Measurements from ENCODE around the gene SF3A2.

Gene SF3A2

DNA sequence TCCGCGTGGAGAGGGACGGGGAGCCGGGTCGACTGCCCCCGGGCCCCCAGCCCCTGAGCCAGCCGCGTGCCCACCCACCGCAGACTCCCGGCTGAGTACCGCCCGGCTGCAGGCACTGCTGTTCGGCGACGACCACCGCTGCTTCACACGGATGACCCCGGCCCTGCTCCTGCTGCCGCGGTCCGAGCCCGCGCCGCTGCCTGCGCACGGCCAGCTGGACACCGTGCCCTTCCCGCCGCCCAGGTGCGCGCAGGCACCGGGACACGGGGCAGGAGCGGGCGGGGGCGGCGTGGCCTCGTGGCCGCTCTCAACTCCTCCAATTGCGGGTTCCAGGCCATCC lies 14.1 kb downstream of the SF3A2 start:
- intact Hi-C loops (cut with DNase I): no loop called here
- no peak for DNase-seq

DNA sequence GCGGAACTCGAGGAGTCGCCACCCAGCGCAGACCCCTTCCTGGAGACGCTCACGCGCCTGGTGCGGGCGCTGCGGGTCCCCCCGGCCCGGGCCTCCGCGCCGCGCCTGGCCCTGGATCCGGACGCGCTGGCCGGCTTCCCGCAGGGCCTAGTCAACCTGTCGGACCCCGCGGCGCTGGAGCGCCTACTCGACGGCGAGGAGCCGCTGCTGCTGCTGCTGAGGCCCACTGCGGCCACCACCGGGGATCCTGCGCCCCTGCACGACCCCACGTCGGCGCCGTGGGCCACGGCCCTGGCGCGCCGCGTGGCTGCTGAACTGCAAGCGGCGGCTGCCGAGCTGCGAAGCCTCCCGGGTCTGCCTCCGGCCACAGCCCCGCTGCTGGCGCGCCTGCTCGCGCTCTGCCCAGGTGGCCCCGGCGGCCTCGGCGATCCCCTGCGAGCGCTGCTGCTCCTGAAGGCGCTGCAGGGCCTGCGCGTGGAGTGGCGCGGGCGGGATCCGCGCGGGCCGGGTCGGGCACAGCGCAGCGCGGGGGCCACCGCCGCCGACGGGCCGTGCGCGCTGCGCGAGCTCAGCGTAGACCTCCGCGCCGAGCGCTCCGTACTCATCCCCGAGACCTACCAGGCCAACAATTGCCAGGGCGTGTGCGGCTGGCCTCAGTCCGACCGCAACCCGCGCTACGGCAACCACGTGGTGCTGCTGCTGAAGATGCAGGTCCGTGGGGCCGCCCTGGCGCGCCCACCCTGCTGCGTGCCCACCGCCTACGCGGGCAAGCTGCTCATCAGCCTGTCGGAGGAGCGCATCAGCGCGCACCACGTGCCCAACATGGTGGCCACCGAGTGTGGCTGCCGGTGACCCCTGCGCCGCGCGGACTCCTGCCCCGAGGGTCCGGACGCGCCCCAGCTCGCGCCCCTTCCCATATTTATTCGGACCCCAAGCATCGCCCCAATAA lies 14.8 kb downstream of the SF3A2 start:
- intact Hi-C loops (cut with DNase I): no loop called here
- no peak for DNase-seq

DNA sequence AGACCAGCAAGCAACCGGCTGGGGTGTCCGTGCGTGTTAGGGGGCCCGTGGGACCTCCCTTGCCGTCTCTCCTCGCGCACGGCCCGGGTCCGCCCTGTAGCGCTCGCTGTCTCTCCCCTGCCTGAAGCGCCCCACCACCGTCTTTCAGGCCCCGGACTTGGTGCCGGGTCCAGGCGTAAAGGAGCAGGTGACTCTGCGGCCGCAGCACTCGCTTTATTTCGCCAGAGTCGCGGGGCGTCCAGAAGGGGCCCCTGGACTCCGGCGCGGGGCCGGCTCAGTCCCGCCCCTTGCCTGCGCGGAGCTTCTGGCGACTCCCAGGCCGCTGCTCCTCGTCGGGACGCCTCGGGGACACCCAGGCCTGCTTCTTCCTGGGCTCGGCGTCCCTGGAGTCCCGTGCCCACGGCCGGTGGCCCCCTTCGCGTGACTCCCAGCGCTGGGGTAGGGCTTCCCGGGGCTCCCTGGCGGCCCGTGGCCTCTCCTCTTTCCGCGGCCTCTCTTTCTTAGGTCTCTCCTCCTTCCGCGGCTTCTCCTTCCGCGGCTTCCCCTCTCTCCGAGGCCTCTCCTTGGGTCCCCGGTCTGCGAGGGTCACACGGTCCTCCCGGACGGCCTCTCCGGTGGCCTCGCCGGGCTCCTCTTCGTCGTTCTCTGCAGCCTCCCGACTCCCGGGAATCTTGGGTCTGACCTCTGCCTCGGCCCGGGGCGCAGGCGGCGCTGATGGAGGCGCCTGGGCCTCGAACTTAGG lies 15.6 kb downstream of the SF3A2 start:
- DNase-seq: no peak
- intact Hi-C loops (cut with DNase I): no loop called here

DNA sequence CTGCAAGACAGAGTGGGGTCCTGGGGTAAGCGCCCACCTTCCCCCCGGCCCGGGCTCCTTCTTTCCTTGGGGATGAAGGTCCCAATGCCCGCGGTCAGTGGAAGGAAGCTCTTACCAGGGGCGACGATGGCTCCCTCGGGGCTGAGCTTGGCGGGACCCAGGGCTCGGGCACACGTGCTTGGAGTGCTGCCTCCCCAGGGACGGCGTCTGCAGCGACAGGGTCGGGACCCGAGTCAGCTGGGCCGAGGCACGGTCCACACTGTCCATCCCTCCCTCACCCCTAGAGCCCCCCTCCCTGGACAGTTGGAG lies 16.1 kb downstream of the SF3A2 start:
- intact Hi-C loops (cut with DNase I): no loop called here
- DNase-seq: no peak

DNA sequence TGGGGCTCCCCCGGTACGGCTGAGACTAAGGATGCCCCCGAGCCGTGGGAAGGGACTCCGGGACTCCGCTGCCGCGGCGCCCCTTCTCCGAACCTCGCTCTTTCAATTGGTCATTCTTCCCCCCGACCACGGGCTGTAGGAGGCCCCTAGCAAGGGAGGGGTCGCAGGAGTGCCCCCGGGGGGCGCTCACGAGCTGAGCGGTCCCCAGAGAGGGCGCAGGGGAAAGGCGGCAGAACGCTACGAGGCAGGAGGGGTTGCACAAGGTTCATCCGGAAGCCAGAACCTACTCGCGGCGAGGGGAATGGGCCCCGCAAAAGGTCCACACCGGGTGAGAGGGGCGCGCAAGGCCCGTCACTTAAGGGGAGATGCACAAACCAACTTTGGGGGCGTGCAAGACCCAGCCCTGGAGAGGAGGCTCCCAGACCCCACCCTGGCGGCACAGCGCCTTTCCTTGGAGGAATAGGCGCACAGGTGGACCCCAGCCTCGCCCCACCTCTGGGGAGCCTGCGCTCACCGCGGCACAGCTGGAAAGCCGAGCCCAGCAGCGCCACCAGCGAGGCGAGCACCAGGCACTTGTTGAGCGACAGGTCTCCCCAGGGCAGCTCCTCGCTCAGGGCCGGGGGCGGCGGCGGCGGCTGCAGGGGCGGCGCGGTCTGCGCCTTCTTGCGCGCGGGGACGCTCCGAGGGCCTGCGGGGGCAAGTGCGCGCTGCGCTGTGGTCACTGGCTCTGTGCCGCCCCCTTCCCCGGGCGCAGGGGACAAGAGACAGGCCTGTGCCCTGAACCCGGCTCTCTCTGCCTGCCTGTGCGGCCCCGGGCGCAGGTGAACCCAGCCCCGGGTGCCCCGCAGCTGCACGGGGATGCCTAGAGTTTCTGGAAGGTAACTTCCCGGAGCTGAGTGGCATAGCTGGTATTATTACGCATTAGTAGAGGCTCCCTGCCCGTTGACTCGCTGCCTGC lies 16.8 kb downstream of the SF3A2 start:
- intact Hi-C loops (cut with DNase I): no loop called here
- DNase-seq: no peak

DNA sequence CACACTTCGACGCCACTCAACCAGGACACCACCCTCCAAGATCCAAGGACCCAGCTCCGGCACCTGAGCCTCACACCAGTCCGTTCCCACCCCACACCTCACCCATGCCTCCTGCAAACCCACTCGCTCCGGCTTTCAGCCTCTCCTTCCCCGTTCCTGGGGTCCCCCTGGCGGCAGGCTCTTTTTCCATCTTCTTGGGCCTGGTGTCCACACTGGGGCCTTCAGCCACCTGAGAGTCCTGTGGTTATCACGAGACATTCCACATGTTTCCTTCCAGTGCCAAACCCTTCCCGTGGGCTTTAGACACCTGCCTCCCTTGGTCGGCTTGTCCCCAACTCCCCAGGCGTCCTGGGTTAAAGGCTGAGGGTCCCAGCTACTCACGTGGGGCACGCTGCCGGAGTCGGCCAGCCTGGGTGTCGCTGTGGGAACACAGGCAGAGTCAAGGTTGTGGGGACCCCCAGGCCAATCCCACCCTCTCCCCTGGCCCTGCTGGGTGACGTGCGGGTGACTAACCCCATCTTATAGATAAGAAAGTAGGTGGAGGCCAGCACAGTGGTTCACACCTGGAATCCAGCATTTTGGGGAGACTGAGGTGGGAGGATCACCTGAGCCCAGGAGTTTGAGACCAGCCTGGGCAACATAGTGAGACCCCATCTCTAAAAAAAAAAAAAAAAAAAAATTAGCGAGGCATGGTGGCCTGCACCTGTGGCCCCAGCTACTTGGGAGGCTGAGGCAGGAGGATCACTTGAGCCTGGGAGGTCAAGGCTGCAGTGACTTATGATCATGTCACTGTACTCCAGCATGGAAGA lies 17.6 kb downstream of the SF3A2 start:
- intact Hi-C loops (cut with DNase I): no loop called here
- DNase-seq: no peak

DNA sequence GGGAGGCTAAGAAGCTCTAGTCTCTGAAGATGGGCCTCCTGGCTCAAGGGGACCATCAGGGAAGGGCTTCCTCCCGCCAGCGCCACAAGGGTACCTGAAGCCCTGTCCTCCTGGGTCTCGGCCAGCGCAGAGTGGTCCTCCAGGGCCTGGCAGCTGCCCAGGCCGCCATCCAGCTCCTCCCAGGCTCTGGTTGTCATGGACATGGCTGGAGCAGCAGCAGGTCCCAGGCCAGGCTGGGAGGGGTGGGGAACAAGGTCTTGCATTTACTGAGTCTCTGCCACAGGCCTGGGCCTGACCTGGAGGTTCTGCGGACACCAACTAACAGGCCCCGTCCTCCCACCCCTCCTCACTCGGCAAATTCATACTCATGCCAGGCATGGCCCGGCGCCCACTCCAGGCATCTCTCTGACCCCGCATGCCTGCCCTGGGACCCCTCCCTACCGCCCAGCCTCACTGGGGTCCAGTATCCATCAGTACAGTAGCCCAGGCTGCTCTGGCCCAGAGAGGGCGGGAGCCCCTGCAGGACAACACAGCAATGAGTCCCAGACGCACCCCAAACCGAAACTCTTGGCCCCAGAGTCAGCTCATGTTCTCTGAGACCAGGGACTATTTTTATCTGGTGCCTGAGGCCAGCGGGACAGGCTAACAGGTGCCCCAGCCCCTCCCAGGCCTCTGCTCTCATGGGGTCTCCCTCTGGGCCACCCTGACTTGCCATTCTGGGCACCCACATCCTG lies 18.7 kb downstream of the SF3A2 start:
- no peak for DNase-seq
- intact Hi-C loops (cut with DNase I): no loop called here

DNA sequence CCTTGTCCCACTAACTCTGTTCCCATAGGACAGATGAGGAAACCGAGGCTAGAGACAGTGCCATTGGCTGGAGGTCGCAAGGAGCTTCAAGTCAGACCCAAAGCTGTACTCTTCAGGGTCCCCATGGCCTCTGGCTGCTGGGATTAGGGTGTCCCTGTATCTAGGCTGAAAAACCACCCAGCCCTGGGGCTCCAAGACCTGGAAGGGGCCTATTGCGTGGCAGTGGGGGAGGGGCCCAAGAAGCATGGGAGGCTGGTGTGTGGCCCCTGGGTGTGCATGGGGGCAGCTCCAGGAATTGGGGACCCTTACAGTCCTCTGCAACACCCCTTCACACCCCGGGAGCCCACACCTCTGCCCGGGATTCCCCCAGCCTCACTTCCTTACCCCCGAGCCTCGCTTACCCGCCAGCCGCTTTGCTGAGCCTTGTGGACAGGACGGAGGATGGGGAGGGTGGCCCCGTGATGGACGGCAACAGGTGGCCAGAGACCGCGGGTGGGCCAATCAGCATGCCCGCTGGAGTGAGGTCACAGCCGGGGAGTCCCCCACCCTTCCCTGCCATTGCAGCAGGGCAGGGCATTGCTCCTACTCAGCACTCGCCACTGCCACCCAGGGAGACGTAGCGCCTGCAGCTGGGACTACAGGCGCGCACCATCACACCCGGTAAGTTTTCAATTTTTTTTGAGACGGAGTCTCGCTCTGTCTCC lies 19.5 kb downstream of the SF3A2 start, which contains the start of gene JSRP1:
Gene JSRP1 (minus strand): TSS at position 436 of the 704 bp plus-strand sequence. CDS start 1,103 bp downstream, outside the sequence.
- intact Hi-C loops (cut with DNase I): no loop called here
- DNase-seq: no peak

DNA sequence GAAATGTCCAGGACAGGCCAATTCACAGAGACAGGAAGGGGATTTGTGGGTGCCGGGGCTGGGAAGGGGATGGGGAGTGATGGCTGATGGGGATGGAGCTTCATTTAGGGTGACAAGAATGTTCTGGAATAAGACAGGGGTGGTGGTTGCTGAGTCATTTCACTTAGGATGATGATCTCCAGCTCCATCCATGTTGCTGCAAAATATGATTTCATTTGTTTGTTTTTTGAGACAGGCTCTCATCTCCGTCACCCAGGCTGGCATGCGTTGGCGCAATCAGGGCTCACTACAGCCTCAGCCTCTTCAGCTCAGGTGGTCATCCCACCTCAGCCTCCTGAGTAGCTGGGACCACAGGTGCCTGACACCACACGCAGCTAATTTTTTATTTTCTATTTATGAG lies 22.7 kb downstream of the SF3A2 start:
- intact Hi-C loops (cut with DNase I): no loop called here
- DNase-seq: no peak

DNA sequence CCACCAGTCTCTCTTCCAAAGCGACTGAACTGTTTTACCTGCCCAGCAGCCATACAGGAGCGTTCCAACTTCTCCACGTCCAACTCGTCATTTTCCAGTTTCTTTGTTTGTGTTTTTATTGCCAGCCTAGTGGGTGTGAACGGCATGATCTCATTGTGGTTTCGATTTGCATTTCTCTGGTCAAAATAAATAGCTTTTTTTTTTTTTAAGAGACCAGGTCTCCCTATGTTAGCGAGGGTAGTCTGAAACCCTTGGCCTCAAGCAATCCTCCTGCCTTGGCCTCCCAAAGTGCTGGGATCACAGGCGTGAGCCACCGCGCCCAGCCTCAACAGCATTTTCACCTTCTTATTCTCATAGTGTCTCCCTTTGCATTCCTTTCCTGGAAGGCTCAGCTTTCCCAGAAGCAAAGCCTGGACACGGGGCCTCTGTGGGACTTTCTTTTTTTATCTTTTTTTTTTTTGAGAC lies 23.7 kb downstream of the SF3A2 start:
- no peak for DNase-seq
- intact Hi-C loops (cut with DNase I): no loop called here

DNA sequence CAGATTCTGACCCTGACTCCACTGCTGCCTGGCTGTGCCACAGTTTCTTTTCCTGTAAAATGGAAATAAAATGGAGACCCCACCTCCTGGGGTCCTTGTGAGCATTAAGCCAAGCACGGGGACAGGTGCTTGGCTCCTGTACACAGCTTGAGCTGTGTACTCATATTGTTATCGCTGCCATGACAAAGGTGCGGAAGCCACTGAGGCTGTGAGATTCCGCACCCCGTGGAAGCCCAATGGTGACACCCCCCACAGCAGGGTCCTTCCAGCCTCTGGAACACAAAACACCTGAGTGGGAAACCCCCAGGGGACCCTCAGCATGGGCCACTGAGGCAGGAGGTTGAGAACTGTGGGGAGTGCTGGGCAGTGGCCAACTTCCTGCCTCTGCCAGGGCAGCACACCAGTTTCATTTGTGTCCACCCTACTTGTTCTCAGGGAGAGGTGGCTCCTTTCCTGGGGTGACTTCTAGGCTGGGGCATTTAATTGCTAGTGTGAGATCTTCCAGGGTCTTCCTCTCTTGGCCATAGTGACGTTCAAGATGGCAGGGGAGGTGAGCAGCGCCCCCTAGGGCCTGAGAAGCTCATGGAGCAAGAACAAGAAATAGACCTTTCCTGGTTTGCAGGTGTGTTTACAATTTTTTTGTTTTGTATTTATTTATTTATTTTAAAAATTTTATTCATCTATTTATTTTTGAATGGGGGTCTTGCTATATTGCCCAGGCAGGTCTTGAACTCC lies 25.0 kb downstream of the SF3A2 start:
- intact Hi-C loops (cut with DNase I): no loop called here

DNA sequence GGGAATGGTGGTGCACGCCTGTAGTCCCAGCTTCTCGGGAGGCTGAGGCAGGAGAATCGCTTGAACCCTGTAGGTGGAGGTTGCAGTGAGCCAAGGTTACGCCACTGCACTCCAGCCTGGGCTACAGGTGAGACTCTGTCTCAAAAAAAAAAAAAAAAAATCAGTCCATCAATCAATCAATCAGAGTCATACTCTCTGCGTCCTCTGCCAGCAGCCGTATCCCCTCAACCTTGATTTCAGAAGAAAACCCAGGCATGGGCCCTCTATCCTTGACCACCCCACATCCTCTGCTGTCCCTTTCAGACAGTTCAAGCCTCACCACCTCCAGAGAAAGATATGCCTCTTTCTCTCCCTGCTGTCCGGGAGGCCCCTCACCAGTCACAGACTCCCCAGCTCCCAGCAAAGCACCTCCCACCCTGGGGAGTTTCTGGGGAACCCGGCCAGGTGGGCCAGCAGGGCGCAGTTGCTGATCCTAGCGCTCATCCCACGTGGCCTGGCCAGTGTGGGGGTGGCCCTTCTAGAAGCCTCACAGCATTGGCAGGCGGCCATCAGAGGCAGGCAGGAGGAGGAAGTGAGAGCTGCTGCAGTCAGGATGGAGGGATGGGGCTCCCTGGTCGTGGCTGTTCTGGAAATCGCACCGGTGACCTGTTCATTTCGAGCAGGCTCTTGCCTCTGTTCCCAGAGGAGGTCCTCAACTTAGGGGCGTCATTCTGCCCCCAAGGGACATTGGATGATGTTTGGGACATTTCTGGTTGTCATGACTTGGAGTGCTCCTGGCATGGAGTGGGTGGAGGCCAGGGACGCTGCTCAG lies 29.8 kb downstream of the SF3A2 start:
- DNase-seq: peak; percentile 57 to 96 (median 76)
- intact Hi-C loops (cut with DNase I): no loop called here

More for the DNA sequence above, 25.0 kb downstream of the SF3A2 start:
- no peak for DNase-seq

DNA sequence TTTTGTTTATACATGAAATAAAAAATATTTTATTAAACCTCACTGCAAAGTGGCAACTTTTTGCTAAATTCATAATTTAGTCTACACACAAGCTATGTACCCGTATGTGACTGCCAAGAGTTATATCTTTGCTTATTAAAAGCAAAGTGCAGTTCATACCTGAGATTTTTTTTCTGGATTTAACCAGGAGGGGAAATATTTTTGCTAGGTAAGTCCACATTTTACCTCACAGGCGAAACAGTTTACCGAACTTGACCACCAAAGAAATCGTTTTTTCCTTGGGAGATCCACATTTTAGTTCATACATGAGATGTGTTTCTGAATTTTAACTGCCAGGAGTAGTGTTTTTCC lies 31.8 kb downstream of the SF3A2 start:
- intact Hi-C loops (cut with DNase I): no loop called here
- no peak for DNase-seq

DNA sequence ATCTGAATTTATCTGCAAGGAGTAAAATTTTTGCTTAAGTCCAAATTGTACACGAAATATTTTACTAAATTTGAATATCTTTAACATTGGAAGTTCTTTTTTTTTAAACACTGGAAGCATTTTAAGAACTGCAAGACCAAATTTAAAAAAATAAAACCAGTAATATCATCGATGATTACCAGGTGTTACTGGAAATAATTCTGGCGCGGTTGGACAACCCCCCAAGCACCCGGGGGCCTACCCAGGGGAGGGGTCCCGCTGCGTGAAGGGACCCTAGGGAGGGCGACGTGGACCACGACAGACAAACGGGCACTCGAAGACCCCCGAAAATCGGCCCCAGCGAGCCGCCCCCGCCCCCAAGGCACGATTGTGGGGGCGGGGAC lies 32.2 kb downstream of the SF3A2 start:
- DNase-seq: no peak
- intact Hi-C loops (cut with DNase I): loop anchor here (1.0 kb wide), 1 partner anchor 106 kb away; the partner anchor contains the start of gene DOT1L

DNA sequence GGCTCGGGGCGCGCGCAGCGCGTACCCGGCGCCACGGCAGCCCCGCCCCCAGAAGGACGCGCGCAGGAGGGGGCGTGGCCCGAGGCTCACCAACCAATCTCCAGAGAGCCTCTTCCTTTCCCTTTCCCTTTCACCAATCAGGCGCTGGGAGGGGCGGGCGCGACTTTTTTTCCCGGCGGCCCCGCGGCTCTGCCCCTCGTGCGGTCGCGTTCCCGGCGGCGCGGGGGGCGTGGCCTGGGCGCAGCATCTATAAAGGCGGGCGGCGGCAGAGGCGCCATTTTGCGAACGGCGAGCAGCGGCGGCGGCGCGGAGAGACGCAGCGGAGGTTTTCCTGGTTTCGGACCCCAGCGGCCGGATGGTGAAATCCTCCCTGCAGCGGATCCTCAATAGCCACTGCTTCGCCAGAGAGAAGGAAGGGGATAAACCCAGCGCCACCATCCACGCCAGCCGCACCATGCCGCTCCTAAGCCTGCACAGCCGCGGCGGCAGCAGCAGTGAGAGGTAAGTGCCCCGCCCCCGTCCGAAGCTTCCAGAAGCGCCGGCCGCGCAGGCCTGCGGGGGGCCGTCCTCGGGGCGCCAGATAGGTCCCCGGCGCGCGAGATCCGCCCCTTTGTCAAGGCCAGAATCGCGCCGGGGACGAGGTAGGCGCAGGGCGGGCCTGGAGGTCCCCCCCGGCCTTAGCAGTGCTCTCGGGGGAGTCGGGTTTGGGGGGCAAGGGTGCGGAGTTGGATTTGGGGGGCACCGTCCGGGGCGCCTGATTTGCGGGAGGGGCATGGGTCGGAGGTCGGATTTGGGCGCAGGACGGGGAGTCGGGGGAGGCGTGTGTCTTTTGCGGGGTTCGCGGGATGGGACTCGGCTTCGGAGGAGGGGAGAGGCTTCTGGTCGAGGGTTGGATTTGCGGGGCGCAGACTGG lies 32.9 kb downstream of the SF3A2 start:
- intact Hi-C loops (cut with DNase I): loop anchor here (1.0 kb wide), 1 partner anchor 106 kb away; the partner anchor contains the start of gene DOT1L
- peak; percentile 97 to 100 (median 98) for DNase-seq

DNA sequence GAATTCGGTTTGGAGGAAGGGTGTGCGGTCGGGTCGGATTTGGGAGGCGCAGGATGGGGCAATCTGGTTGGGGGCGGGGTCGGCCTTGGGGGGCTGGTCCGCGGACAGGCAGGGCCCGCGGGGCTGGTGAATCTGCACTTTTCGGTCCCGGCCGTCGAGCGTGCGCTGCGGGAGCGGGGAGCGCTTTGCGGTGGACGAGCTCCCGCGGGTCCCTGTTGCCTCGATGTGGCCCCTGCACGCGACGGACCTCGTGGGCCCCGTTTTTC lies 33.5 kb downstream of the SF3A2 start:
- intact Hi-C loops (cut with DNase I): no loop called here
- peak in 1 of 10 donors; percentile 72 for DNase-seq

All from posterior cingulate gyrus (tissue), 11 donors.